Stimulated activated CD4-positive, alpha-beta T cell treated with anti-CD3 and anti-CD28 coated beads, Interleukin-2, amount 100 ng/mL, for 24 hours (primary cell): ENCODE data around the gene VPS13A.
A peak's percentile ranks its signal among the peaks of the same experiment; 100 is the strongest.
"Not testable (repeated sequence)": the region's sequence is repeated elsewhere in the genome, so short reads cannot be mapped to it uniquely, and the experiment has no call there.

ENCODE experiments used
- DNase-seq, 2 donors: peaks; one replicate each; pipeline ENCODE4 v3.0.0-alpha.2; 2020

VPS13A gene

DNA sequence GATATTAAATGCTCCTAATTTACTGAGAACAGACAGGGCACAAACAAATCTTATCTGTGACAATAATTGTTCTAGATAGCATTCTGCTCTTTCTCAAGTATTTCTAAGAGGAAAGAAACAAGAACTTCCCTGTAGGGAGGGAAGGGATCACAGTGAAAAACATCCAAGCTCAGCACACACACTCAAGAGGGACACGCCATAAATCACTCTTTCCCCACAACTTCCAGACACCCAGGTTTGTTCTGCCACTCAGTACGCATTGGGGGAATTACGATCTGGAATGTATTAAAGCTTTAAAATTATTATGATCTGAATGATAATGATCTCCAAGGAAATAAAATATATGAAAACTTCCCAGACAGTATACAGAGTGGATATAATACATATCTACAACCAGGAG is 249.4 kb downstream of the VPS13A start:
- DNase-seq = no peak

DNA sequence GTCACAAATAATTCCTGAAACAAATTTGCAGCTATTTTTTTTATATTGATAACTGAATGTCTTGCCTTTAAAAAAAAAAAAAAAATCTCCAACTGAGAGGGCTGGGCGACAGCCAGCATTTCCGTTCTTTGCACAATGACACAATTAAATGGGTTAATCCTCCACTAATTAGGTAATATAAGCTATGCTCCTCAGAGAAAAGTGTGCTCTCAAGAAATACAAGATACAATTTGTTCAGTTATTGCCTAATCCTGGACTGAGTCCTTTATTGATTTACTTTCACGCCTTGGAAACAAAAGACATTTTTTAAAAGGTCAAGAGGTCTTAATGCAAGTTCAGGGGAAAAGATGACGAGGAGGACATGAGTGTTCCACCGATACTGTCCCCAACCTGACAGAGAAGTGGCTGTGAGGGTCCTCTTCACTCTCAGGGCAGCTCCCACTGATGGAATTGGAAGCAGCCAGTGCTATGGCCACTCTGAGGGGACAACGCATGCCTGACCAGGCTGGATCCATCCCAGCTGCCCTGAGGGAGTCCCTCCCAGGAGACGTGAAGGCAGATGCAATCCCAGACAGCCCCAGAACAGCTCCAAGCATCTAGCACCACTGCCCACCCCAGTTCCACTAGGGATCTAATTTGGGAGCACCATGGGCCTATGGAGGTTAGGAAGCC is 250.1 kb downstream of the VPS13A start:
- DNase-seq = no peak

GRCh38 chr9:77429928-77430327 is 252.6 kb downstream of the VPS13A start:
- no peak for DNase-seq

DNA sequence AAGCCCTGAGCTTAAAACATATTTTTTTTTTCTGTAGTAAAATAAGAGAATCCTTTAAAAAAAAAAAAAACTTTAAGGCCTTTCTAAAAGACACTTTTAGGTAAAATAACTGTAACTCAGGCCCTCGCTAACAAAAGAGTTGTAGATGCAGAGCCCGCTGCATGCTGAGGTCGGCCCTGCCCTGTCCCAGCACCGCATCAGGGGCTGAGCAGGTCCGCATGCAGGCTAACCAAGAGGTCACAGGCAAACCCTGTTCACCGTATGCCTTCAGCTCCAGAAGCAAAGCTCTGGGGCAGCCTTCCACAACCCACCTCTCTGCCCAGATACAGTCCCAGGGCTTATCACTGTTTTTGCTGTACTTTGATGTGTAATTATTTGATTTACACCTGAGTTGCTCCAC is 254.7 kb downstream of the VPS13A start:
- no peak for DNase-seq

DNA sequence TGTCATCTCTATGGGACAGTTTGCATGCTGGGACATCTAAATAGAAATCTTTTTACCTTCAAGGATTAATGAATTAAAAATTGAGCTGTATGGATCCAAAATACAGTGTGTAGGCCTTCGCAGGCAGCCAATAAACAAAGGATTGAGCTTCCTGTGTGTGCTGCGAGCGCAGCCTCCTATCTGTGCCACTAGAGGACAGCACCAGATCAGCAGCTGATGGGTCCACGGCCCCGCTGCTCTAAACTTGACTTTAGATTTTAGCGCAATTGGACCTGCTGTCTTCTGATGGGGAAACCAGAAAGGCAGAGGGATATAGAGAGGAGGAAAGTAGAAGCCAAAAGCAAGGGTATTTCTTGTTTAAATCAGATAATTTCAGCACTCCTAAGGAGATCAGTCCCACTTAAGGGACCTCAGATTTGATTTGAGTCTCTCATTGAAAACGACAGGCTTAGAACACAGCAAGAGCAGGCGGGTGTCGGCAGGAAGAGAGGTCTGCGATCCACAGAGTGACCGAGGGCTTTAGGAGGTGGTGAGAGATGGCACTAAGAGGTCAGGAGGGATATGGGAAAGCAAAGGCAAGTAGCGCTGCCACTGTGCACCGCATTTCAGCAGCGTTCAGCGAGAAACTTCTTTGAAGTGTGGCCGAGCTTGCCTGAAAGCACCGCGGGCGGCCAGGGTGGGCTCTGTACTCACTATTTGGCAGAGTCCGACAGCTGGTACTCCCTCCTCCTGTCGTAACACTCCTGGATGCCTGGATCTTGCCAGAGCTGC is 256.5 kb downstream of the VPS13A start:
- peak; percentile 47 to 58 for DNase-seq

DNA sequence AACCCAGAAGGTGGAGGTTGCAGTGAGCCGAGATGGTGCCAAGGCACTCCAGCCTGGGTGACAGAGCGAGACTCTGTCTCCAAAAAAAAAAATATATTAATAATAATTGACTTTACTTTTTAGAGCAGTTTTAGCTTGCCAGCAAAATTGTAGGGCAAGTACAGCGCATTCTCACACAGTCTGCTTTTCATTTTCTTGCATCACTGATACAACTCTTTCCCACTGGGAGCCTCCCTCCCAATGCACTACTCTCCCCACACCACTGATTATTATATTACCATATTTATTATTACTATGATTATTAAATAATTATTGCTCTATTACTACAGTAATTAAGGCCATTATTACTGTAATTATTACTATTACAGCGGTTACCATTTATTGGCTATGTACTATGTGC is 257.9 kb downstream of the VPS13A start:
- no peak for DNase-seq

- no peak for DNase-seq
Observed at GRCh38 chr9:77435688-77436087, 258.4 kb downstream of the VPS13A start.

GRCh38 chr9:77438653-77439052 is 261.3 kb downstream of the VPS13A start:
- no peak for DNase-seq

GRCh38 chr9:77440057-77440456 is 262.7 kb downstream of the VPS13A start:
- DNase-seq = no peak

- DNase-seq = not testable (repeated sequence)
Observed at GRCh38 chr9:77441124-77441523, 263.8 kb downstream of the VPS13A start.

- DNase-seq = no peak
Observed at GRCh38 chr9:77442436-77442835, 265.1 kb downstream of the VPS13A start.

- no peak for DNase-seq
Observed at GRCh38 chr9:77447646-77448045, 270.3 kb downstream of the VPS13A start.

DNA sequence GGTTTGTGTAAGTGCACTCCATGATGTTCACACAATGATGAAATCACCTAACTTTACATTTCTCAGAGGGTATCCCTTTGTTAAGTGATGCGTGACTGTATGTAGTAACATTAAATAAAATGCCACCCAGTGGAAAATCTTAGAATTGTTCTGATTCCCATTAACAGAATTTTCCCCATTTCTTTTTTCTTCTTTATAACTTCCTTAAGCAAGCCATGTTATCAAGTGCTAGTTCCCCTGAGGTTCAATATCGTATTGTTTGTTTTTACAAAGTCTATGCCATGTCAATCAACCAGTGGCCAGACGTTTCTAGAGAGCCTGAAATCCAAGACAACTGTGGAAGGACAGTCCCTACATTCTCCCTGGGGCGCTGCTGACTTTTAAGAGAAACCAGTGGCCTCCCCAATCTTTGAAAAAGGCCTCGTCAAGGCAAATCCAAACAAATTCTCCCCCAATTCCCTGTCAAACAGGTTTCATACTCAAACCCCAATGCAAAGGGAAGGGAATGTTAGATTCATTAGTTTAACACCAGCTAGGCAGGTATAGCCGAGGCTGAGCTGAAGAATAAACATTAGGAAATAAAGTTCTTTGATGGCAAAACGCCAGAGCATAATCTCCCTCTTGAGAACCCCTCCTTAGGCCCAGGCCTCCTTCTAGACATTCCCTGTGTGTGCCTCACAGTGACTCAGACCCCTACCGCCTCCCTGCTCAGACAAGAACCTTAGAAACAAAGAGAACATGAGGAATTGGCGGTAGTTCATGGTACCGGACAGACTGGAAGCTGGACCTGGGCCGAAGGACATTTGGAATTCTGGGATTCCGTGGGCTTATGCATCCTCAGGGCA is 272.1 kb downstream of the VPS13A start:
- DNase-seq = no peak

- no peak for DNase-seq
Observed at GRCh38 chr9:77450085-77450475, 272.7 kb downstream of the VPS13A start.

- no peak for DNase-seq
Observed at GRCh38 chr9:77451507-77451906, 274.2 kb downstream of the VPS13A start.

DNA sequence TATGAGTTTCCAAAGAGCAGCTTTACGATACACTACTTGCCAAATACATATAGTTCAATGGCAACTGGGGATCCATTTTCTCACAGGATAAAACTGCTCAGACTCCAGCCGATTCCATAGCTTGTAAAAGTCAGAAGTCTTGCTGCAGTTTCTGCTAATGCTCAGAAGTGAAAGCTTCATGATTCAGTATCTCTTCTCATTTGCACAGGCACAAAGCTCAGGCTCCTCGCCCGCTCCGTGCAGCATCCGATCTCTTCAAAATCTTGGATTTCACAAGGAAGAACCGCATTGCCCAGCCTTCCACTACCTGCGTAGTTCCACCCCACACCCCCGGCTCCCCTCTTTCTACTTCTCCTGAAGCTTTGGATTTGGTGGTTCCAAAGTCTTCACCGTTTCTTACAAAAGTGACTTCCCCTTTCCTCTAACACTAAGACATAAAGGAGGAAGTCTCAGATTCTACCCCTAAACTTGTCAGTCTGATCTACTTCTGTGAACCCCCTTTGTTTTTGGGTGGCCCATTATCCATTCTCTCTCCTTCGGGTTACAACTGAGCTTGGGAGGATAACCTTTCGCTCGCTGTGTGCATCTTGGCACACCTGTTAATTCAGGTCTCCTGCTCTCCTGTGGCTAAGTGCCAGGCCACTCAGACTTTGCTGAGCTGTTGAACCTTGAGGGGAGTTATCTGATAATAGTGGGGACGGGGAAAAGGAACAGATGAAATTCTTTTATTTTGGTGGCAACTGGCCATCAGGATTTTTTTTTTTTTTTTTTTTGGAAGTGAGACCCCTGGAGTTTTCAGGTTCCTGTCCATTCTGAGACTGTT is 276.7 kb downstream of the VPS13A start:
- DNase-seq = no peak

DNA sequence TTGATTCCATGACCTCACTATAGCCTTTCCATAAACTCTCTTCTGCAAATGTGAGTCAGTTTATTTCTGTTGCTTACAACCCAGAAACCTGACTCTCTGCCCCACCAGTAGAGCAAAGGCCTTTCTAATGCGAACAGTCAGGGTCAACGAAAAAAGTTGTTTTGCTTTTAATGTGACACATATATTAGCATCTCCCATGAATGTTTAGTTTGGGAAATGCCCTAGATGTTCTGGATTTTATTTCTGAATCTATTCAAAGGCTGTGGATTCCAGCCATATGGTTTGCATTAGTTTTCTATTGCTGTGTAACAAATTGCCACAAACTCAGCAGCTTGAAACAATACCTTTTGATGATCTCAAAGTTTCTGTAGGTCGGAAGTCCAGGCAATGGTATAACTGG is 277.3 kb downstream of the VPS13A start:
- no peak for DNase-seq

GRCh38 chr9:77455312-77455927 is 278.1 kb downstream of the VPS13A start:
- DNase-seq = peak; percentile 26 to 54

GRCh38 chr9:77456829-77457437 is 279.6 kb downstream of the VPS13A start:
- DNase-seq = peak; percentile 85 to 90

DNA sequence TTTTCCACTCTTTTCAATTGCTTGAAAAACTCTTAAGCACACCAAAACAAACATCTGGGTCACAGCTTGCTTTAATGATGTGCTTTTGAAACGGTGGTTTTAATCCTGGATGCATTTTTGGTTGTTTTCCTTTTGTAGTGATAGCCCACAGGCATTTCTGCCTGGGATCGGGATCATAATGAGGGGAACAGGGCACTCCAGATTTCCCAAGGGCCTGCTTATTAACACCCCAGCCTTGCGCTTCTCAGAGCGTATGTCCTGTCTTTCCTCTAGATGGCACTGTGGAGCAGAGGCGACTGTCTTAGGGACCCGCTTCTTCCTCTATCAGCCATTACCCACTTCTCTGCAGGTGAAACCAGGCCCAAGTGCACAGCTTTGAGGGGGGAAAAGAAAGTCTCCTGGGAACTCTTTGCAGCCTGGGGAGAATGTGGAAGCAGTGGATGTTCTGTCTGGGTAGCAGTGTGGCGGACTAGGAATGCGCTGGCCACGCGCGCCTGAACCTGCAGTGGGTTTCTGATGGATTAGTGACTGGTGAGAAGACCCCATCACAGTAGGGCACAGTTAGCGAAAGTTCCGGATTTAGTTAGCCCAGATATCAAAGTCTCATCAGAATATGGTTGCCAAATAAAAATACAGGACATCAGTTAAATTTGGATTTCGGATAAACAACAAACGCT is 280.7 kb downstream of the VPS13A start:
- DNase-seq = peak; percentile 67 to 69

DNA sequence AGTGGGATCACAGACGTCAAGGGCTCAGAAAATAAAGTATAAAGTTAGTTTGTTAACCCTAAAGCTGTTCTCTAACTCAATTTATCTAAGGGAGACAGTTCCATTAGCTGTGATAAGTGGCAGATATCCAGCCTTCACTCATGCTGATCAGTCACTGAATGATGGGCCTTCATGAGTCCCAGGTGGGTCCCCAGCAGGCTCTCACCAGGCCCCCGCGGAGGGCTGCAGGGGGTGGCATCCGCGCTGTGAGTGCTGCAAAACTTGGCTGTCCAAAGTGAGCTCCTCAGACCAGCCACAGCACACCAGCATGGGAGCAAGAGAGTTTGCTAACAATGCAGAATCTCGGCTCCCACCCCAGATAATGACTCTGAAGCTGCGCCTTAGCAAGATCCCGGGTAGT is 283.6 kb downstream of the VPS13A start:
- no peak for DNase-seq
